Right lobe of liver (tissue), 6 donors: ENCODE measurements around the gene EXD3. TPM values are rescaled to one million over a fixed set of nuclear protein-coding genes. Genes with fewer than 3 reads are reported as not detected.

Experiments
- ATAC-seq, 4 donors: fragments of 200-7000 bp; cut with Tn5 transposase; one replicate each; pipeline ENCODE4 v1.9.1; 2020; ENCODE audit warnings: mild to moderate bottlenecking in 4 of 4, moderate library complexity in 4 of 4
- DNase-seq, 3 donors: peaks; one replicate each; pipeline ENCODE4 v3.0.0-alpha.2; 2020
- H3K27ac ChIP-seq, 3 donors: fragments of 200-600 bp; one replicate each; pipeline ENCODE4 v1.8.0; 2022
- H3K27me3 ChIP-seq, 2 donors: fragments of 200-600 bp; one replicate each; pipeline ENCODE4 v1.8.0; 2022
- H3K36me3 ChIP-seq, 4 donors: fragments of 200-600 bp; sonication (generic) in 1 of 4; one replicate each; pipeline versions ENCODE4 v1.5.1 to v1.8.0; 2017 to 2022; ENCODE audit warnings: control low read depth in 1 of 4
- H3K4me1 ChIP-seq, 4 donors: fragments of 200-600 bp; sonication (generic) in 1 of 4; one replicate each; pipeline versions ENCODE4 v1.5.1 to v1.8.0; 2017 to 2022; ENCODE audit warnings: control low read depth in 1 of 4
- H3K4me3 ChIP-seq, 3 donors: fragments of 200-600 bp; one replicate each; pipeline ENCODE4 v1.8.0; 2022
- H3K9me3 ChIP-seq, 4 donors: fragments of 200-600 bp; sonication (generic) in 1 of 4; one replicate each; pipeline versions ENCODE4 v1.5.1 to v1.8.0; 2017 to 2022; ENCODE audit warnings: control low read depth in 1 of 4
- CTCF ChIP-seq, 4 donors: fragments of 200-600 bp in 3 of 4; fragments of 450-650 bp in 1 of 4; IDR thresholded peaks; one replicate each; pipeline versions ENCODE4 v1.5.1 to v1.8.0; 2016 to 2022; ENCODE audit warnings: antibody characterized with exemption in 4 of 4, mild to moderate bottlenecking in 2 of 4
- POLR2A ChIP-seq: fragments of 450-650 bp; IDR thresholded peaks from one replicate; pipeline ENCODE4 v1.6.1; 2017; ENCODE audit warnings: antibody characterized with exemption, mild to moderate bottlenecking
- WGBS: methylation state at CpG from one replicate; pipeline ENCODE4 v1.1.6; 2018; ENCODE audit warnings: low coverage, low lambda C conversion rate; ENCODE audit not compliant: insufficient coverage; ENCODE audit errors: missing lambda C conversion rate; 5-methylcytosine and 5-hydroxymethylcytosine counted together
- intact Hi-C, 2 donors: fragments of 100-400 bp; cut with DNase I; formaldehyde crosslinking; loops; one replicate each; pipeline versions ENCODE4 v1.11.2 to v1.14.1; 2022
- total RNA-seq, 6 experiments: library from RNA; depleted of rRNA in 2 of 6; stranded (reverse); fragments of >200 nt in 2 of 6; fragmentation: NEBNext Ultra II Directional in 3 of 6; extraction: Animal tissue kit (Norgen Biotek cat#: 25700) in 3 of 6; gene quantifications; one replicate each; pipeline versions ENCODE4 v1.1.0 to v1.2.4, GENCODE V29; 2016 to 2023
- donor health status: DM: no; HTN: yes; CAD: no.
- donor health status: DM: no; HTN: no; CAD: no.
- donor health status: DM: no; HTN: no; CAD: no.
- donor health status: DM: no; HTN: yes; CAD: no.
- donor health status: DM: no; HTN: yes; CAD: no.

The EXD3 gene
- total RNA-seq, 6 experiments from 2014 or later: 3.3 to 14.4 (median 10.6) TPM

- Histone ChIP-seq H3K27ac (no peak overlapping the region), H3K9me3 (no peaks in the 10 kb centered on the region), H3K4me1 (no peaks in the 10 kb centered on the region), H3K4me3 (no peak overlapping the region), H3K36me3 (no peaks in the 10 kb centered on the region), H3K27me3 (no peaks in the 10 kb centered on the region)
- ATAC-seq: no peak
- 0% methylated on average over 1 of the region's 37 CpGs for whole genome bisulfite sequencing
- DNase-seq: peak in 2 of 3 donors; percentile 42 to 47
- intact Hi-C loops: no loop called here
- TF ChIP-seq CTCF (IDR thresholded peaks at IDR 0.05) (no peak), POLR2A (no peak)
Measured at GRCh38 chr9:137372693-137373610, 50.0 kb downstream of the EXD3 start.

- no peak for TF ChIP-seq CTCF (IDR thresholded peaks at IDR 0.05)
- no peak for TF ChIP-seq POLR2A
- 97% methylated on average over 6 of the region's 25 CpGs for WGBS
- no peak overlapping the region for H3K27ac ChIP-seq
- H3K4me3 ChIP-seq: no peak overlapping the region
- H3K36me3 ChIP-seq: no peaks in the 10 kb centered on the region
- DNase-seq (peak in 1 of 3 donors; percentile 40), ATAC-seq (no peak)
- intact Hi-C loops: no loop called here
- no peaks in the 10 kb centered on the region for H3K4me1 ChIP-seq
- no peaks in the 10 kb centered on the region for H3K27me3 ChIP-seq
- no peaks in the 10 kb centered on the region for H3K9me3 ChIP-seq
Measured at GRCh38 chr9:137371946-137372651, 50.9 kb downstream of the EXD3 start.

GRCh38 chr9:137371521-137371941 lies 51.4 kb downstream of the EXD3 start:
- H3K36me3 ChIP-seq: no peaks in the 10 kb centered on the region

More at GRCh38 chr9:137371521-137371941, 51.4 kb downstream of the EXD3 start:
- Histone ChIP-seq H3K4me1 (no peaks in the 10 kb centered on the region), H3K4me3 (no peak overlapping the region), H3K27me3 (no peaks in the 10 kb centered on the region), H3K27ac (no peak overlapping the region), H3K9me3 (no peaks in the 10 kb centered on the region)
- ATAC-seq: no peak
- DNase-seq: peak in 2 of 3 donors; percentile 42 to 51
- WGBS: 80% methylated on average over 1 of the region's 16 CpGs
- intact Hi-C loops: no loop called here
- TF ChIP-seq POLR2A (no peak), CTCF (IDR thresholded peaks at IDR 0.05) (no peak)
